HEK293 (cell line): ENCODE data around the gene ERCC1.

Experiments
- GLI2 ChIP-seq: fragments of 450-650 bp; formaldehyde crosslinking; IDR thresholded peaks from 2 replicates; pipeline ENCODE4; 2017; ENCODE audit warnings: missing biosample characterization, missing genetic modification characterization, low read depth, borderline replicate concordance
- HOXA7 ChIP-seq: sonication (generic); formaldehyde crosslinking; IDR thresholded peaks from 2 replicates; pipeline ENCODE4 v1.8.1; 2022; ENCODE audit warnings: missing genetic modification reagents, borderline replicate concordance
- IKZF3 ChIP-seq: fragments of 450-650 bp; IDR thresholded peaks from 2 replicates; pipeline ENCODE4 v1.5.0; 2018; ENCODE audit warnings: missing biosample characterization, mild to moderate bottlenecking, missing genetic modification characterization, moderate library complexity
- OVOL3 ChIP-seq: fragments of 450-650 bp; formaldehyde crosslinking; IDR thresholded peaks from 2 replicates; pipeline ENCODE4 v1.5.1; 2016; ENCODE audit warnings: missing biosample characterization, missing genetic modification characterization
- PRDM1 ChIP-seq: fragments of 450-650 bp; formaldehyde crosslinking; IDR thresholded peaks from 2 replicates; pipeline ENCODE4; 2016; ENCODE audit warnings: missing biosample characterization, missing genetic modification characterization
- RBAK ChIP-seq: fragments of 450-650 bp; formaldehyde crosslinking; IDR thresholded peaks from 2 replicates; pipeline ENCODE4 v1.5.1; 2016; ENCODE audit warnings: missing biosample characterization, missing genetic modification characterization
- SCRT2 ChIP-seq: fragments of 450-650 bp; formaldehyde crosslinking; IDR thresholded peaks from 2 replicates; pipeline ENCODE4 v1.5.1; 2016; ENCODE audit warnings: missing biosample characterization, missing genetic modification characterization
- SP2 ChIP-seq: fragments of 450-650 bp; formaldehyde crosslinking; IDR thresholded peaks from 2 replicates; pipeline ENCODE4 v1.5.1; 2016; ENCODE audit warnings: missing biosample characterization, missing genetic modification characterization
- SP3 ChIP-seq: fragments of 450-650 bp; formaldehyde crosslinking; IDR thresholded peaks from 2 replicates; pipeline ENCODE4 v1.5.1; 2016; ENCODE audit warnings: missing biosample characterization, missing genetic modification characterization
- ZBTB17 ChIP-seq: fragments of 450-650 bp; formaldehyde crosslinking; IDR thresholded peaks from 2 replicates; pipeline ENCODE4 v1.5.1; 2016; ENCODE audit warnings: missing biosample characterization, missing genetic modification characterization
- ZBTB21 ChIP-seq: fragments of 450-650 bp; formaldehyde crosslinking; IDR thresholded peaks from 2 replicates; pipeline ENCODE4 v1.5.1; 2017; ENCODE audit warnings: missing biosample characterization, missing genetic modification characterization
- ZNF174 ChIP-seq: fragments of 450-650 bp; formaldehyde crosslinking; IDR thresholded peaks from 2 replicates; pipeline ENCODE4 v1.5.0; 2017; ENCODE audit warnings: missing biosample characterization, mild to moderate bottlenecking, missing genetic modification characterization
- ZNF211 ChIP-seq: fragments of 450-650 bp; formaldehyde crosslinking; IDR thresholded peaks from 2 replicates; pipeline ENCODE4 v1.5.1; 2016; ENCODE audit warnings: low read depth, missing biosample characterization, missing genetic modification characterization
- ZNF274 ChIP-seq, 2 experiments: fragments of 200-500 bp in 1 of 2; fragments of 450-650 bp in 1 of 2; sonication (Bioruptor generic) in 1 of 2; formaldehyde crosslinking in 1 of 2; IDR thresholded peaks; 2 replicates each; pipeline versions ENCODE4 v1.5.1 to v1.6.1; 2014 to 2016; ENCODE audit warnings: borderline replicate concordance in 1 of 2, inconsistent platforms in 1 of 2, low read length in 1 of 2, missing biosample characterization in 1 of 2, missing genetic modification characterization in 1 of 2
- ZNF335 ChIP-seq: fragments of 450-650 bp; formaldehyde crosslinking; conservative IDR thresholded peaks from 2 replicates; pipeline ENCODE4 v1.5.1; 2016; ENCODE audit warnings: missing biosample characterization, missing genetic modification characterization
- ZNF341 ChIP-seq: fragments of 450-650 bp; formaldehyde crosslinking; IDR thresholded peaks from 2 replicates; pipeline ENCODE4; 2016; ENCODE audit warnings: low read depth, missing biosample characterization, missing genetic modification characterization
- ZNF501 ChIP-seq: fragments of 450-650 bp; formaldehyde crosslinking; IDR thresholded peaks from 2 replicates; pipeline ENCODE4 v1.5.1; 2016; ENCODE audit warnings: missing biosample characterization, missing genetic modification characterization
- ZNF555 ChIP-seq: fragments of 450-650 bp; formaldehyde crosslinking; conservative IDR thresholded peaks from 2 replicates; pipeline ENCODE4 v1.5.1; 2017; ENCODE audit warnings: missing biosample characterization, mild to moderate bottlenecking, missing genetic modification characterization, inconsistent platforms
- ZNF701 ChIP-seq: fragments of 450-650 bp; formaldehyde crosslinking; IDR thresholded peaks from 2 replicates; pipeline ENCODE4 v1.5.1; 2016; ENCODE audit warnings: missing biosample characterization, missing genetic modification characterization
- ZNF792 ChIP-seq: fragments of 450-650 bp; formaldehyde crosslinking; IDR thresholded peaks from 2 replicates; pipeline ENCODE4 v1.5.1; 2016; ENCODE audit warnings: missing biosample characterization, missing genetic modification characterization
- ZNF843 ChIP-seq: fragments of 450-650 bp; formaldehyde crosslinking; IDR thresholded peaks from 2 replicates; pipeline ENCODE4 v1.5.1; 2016; ENCODE audit warnings: missing biosample characterization, missing genetic modification characterization
- TF ChIP-seq, protein P1 (sequence below): fragments of 450-650 bp; formaldehyde crosslinking; IDR thresholded peaks from 2 replicates; pipeline ENCODE4 v1.5.1; 2017; ENCODE audit warnings: missing biosample characterization, missing genetic modification characterization
- TF ChIP-seq, protein P2 (sequence below): fragments of 450-650 bp; formaldehyde crosslinking; IDR thresholded peaks from 2 replicates; pipeline ENCODE4 v1.5.1; 2017; ENCODE audit warnings: missing biosample characterization, missing genetic modification characterization
- TF ChIP-seq, protein P3 (sequence below): fragments of 450-650 bp; formaldehyde crosslinking; IDR thresholded peaks from 2 replicates; pipeline ENCODE4 v1.5.1; 2016; ENCODE audit warnings: missing biosample characterization, missing genetic modification characterization, borderline replicate concordance
- TF ChIP-seq, protein P4 (sequence below): fragments of 450-650 bp; formaldehyde crosslinking; IDR thresholded peaks from 2 replicates; pipeline ENCODE4 v1.5.1; 2016; ENCODE audit warnings: missing biosample characterization, missing genetic modification characterization
- TF ChIP-seq, protein P5 (sequence below): fragments of 450-650 bp; formaldehyde crosslinking; IDR thresholded peaks from 2 replicates; pipeline ENCODE4 v1.5.1; 2016; ENCODE audit warnings: missing biosample characterization, missing genetic modification characterization

Gene ERCC1

DNA sequence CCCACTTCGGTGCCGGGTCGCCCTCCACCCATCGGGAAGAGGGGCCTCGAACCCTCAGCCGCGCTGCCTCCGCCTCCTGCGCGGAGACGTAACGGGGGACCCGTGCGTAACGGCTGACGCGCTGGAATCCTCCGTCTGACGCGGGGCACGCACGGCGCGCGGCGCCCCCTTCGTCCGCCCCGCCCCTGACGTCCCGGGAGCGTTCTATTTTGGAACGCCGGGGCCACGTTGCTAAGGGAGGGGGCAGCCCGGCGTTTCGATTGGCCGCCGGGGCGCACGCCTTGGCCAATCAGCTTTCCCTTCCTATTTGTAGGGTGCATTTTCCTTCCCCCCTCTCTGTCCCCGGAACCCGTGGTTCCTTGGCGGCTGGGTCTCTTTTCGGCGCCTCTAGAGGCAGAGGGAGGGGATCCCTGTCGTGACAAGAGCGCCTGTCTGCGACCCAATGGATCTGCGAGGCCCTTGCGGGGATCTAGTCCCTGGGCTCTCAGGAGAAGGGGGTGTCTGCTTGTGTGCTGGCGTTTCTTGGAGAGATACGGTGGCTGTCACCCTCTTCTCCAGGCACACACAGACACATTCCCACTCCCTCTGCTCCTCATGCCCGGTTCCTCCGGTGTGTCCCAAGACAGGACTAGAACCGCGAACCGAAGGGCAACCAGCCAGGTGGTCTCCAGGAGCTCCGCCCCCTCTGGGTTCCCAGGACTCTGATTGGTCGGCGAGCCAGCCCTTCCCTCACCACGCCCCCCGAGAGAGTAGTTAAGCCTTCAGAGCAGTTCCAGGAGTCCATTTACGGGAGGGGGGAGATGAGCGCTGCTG lies 45.6 kb upstream of the ERCC1 start (continued):
- TF ChIP-seq SCRT2 (no peak), SP3 (peak; percentile 69; the same call in 1 of the 2 replicates), GLI2 (no peak), OVOL3 (tag by site-specific recombination) (peak; percentile 81; the same call in 1 of the 2 replicates), RBAK (tag by site-specific recombination) (no peak), ZNF843 (tag by site-specific recombination) (no peak), ZNF341 (peak; percentile 96), ZNF792 (tag by site-specific recombination) (0 out of 2 replicates have a peak, but pooled peaks have one; percentile 25), ZNF274 (IDR thresholded peaks at IDR 0.05; ENCODE audit: low read length) (no peak), ZNF274 (tag by site-specific recombination; IDR thresholded peaks at IDR 0.05; ENCODE audit: borderline replicate concordance) (no peak), IKZF3 (tag by site-specific recombination) (peak; percentile 32; the same call in 1 of the 2 replicates), SP2 (tag by site-specific recombination) (peak; percentile 86), ZBTB17 (tag by site-specific recombination) (no peak), ZNF211 (tag by site-specific recombination) (no peak), PRDM1 (tag by site-specific recombination) (no peak), ZBTB21 (tag by site-specific recombination) (peak; percentile 82), ZNF335 (peak; percentile 73), HOXA7 (CRISPR knock-in tag) (no peak), ZNF501 (tag by site-specific recombination) (no peak), ZNF174 (tag by site-specific recombination) (no peak), ZNF701 (tag by site-specific recombination) (no peak), ZNF555 (no peak)
- TF ChIP-seq, protein P1, sequence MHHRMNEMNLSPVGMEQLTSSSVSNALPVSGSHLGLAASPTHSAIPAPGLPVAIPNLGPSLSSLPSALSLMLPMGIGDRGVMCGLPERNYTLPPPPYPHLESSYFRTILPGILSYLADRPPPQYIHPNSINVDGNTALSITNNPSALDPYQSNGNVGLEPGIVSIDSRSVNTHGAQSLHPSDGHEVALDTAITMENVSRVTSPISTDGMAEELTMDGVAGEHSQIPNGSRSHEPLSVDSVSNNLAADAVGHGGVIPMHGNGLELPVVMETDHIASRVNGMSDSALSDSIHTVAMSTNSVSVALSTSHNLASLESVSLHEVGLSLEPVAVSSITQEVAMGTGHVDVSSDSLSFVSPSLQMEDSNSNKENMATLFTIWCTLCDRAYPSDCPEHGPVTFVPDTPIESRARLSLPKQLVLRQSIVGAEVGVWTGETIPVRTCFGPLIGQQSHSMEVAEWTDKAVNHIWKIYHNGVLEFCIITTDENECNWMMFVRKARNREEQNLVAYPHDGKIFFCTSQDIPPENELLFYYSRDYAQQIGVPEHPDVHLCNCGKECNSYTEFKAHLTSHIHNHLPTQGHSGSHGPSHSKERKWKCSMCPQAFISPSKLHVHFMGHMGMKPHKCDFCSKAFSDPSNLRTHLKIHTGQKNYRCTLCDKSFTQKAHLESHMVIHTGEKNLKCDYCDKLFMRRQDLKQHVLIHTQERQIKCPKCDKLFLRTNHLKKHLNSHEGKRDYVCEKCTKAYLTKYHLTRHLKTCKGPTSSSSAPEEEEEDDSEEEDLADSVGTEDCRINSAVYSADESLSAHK (tag by site-specific recombination) = no peak; the same call in 1 of the 2 replicates
- TF ChIP-seq, protein P2, sequence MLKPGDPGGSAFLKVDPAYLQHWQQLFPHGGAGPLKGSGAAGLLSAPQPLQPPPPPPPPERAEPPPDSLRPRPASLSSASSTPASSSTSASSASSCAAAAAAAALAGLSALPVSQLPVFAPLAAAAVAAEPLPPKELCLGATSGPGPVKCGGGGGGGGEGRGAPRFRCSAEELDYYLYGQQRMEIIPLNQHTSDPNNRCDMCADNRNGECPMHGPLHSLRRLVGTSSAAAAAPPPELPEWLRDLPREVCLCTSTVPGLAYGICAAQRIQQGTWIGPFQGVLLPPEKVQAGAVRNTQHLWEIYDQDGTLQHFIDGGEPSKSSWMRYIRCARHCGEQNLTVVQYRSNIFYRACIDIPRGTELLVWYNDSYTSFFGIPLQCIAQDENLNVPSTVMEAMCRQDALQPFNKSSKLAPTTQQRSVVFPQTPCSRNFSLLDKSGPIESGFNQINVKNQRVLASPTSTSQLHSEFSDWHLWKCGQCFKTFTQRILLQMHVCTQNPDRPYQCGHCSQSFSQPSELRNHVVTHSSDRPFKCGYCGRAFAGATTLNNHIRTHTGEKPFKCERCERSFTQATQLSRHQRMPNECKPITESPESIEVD (tag by site-specific recombination) = no peak
- TF ChIP-seq, protein P3, sequence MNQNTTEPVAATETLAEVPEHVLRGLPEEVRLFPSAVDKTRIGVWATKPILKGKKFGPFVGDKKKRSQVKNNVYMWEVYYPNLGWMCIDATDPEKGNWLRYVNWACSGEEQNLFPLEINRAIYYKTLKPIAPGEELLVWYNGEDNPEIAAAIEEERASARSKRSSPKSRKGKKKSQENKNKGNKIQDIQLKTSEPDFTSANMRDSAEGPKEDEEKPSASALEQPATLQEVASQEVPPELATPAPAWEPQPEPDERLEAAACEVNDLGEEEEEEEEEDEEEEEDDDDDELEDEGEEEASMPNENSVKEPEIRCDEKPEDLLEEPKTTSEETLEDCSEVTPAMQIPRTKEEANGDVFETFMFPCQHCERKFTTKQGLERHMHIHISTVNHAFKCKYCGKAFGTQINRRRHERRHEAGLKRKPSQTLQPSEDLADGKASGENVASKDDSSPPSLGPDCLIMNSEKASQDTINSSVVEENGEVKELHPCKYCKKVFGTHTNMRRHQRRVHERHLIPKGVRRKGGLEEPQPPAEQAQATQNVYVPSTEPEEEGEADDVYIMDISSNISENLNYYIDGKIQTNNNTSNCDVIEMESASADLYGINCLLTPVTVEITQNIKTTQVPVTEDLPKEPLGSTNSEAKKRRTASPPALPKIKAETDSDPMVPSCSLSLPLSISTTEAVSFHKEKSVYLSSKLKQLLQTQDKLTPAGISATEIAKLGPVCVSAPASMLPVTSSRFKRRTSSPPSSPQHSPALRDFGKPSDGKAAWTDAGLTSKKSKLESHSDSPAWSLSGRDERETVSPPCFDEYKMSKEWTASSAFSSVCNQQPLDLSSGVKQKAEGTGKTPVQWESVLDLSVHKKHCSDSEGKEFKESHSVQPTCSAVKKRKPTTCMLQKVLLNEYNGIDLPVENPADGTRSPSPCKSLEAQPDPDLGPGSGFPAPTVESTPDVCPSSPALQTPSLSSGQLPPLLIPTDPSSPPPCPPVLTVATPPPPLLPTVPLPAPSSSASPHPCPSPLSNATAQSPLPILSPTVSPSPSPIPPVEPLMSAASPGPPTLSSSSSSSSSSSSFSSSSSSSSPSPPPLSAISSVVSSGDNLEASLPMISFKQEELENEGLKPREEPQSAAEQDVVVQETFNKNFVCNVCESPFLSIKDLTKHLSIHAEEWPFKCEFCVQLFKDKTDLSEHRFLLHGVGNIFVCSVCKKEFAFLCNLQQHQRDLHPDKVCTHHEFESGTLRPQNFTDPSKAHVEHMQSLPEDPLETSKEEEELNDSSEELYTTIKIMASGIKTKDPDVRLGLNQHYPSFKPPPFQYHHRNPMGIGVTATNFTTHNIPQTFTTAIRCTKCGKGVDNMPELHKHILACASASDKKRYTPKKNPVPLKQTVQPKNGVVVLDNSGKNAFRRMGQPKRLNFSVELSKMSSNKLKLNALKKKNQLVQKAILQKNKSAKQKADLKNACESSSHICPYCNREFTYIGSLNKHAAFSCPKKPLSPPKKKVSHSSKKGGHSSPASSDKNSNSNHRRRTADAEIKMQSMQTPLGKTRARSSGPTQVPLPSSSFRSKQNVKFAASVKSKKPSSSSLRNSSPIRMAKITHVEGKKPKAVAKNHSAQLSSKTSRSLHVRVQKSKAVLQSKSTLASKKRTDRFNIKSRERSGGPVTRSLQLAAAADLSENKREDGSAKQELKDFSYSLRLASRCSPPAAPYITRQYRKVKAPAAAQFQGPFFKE (tag by site-specific recombination) = no peak
- TF ChIP-seq, protein P4, sequence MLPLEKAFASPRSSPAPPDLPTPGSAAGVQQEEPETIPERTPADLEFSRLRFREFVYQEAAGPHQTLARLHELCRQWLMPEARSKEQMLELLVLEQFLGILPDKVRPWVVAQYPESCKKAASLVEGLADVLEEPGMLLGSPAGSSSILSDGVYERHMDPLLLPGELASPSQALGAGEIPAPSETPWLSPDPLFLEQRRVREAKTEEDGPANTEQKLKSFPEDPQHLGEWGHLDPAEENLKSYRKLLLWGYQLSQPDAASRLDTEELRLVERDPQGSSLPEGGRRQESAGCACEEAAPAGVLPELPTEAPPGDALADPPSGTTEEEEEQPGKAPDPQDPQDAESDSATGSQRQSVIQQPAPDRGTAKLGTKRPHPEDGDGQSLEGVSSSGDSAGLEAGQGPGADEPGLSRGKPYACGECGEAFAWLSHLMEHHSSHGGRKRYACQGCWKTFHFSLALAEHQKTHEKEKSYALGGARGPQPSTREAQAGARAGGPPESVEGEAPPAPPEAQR (tag by site-specific recombination) = no peak
- TF ChIP-seq, protein P5, sequence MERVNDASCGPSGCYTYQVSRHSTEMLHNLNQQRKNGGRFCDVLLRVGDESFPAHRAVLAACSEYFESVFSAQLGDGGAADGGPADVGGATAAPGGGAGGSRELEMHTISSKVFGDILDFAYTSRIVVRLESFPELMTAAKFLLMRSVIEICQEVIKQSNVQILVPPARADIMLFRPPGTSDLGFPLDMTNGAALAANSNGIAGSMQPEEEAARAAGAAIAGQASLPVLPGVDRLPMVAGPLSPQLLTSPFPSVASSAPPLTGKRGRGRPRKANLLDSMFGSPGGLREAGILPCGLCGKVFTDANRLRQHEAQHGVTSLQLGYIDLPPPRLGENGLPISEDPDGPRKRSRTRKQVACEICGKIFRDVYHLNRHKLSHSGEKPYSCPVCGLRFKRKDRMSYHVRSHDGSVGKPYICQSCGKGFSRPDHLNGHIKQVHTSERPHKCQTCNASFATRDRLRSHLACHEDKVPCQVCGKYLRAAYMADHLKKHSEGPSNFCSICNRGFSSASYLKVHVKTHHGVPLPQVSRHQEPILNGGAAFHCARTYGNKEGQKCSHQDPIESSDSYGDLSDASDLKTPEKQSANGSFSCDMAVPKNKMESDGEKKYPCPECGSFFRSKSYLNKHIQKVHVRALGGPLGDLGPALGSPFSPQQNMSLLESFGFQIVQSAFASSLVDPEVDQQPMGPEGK (tag by site-specific recombination) = peak; percentile 98
